ENCODE data around the gene C2orf80.
"Not testable (repeated sequence)": the region's sequence is repeated elsewhere in the genome, so short reads cannot be mapped to it uniquely, and the experiment has no call there.

The C2orf80 gene

DNA sequence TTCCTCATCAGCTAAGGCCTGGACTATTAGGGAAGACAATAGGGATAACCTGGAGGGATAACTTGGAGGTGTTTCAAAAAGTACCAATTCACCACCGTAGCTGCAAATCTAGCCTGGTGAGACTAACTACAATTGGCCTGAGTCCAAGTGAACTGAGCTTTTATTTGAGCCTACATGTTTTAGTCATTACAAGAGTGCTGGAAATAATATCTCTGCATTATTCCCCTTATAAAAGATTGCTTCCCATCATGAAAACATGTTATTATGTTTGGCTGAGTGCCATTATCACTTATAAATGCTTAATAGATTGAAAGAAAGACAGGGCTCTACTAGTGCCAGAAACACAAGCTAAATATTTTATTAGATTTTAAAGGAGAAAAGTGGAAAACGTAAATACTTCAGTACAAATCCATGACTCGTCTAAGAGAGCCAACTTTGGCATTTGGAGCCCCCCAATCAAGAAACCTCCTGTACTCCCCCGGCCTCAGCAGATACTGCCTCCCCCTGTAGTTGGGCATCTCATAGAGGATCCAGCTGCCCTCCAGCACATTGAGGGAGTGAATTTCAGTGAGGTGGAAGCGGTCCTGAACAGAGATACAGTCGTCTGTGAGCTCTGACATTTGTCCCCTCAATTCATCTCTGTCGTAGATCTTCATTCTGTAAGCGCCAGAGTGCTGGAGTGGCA lies 47.4 kb downstream of the C2orf80 start:
- Histone ChIP-seq H3K18ac (ENCODE audit: low read length) (peak overlapping the region; percentile 93), H3K79me1 (ENCODE audit: low read length) (no peaks in the 10 kb centered on the region), H3K56ac (ENCODE audit: low read length) (peak overlapping the region; percentile 86), H4K5ac (ENCODE audit: low read length) (no peak overlapping the region), H3K9ac (ENCODE audit: low read length) (peak overlapping the region; percentile 23), H3K27me3 (ENCODE audit: insufficient read depth, low read length, poor library complexity) (no peaks in the 10 kb centered on the region), H2BK120ac (ENCODE audit: low read depth, low read length) (peak overlapping the region; percentile 46), H3K4me2 (ENCODE audit: low read length) (no peak overlapping the region), H3K4me1 (ENCODE audit: control insufficient read depth, low read depth, low read length) (peaks cover 5% of the 10 kb centered on the region), H2AK5ac (ENCODE audit: low read length) (peak overlapping the region; percentile 95), H3K27ac (ENCODE audit: low read depth, low read length) (peak overlapping the region; percentile 94), H3K79me2 (ENCODE audit: control insufficient read depth, insufficient read depth, low read length) (no peaks in the 10 kb centered on the region), H3K4me3 (ENCODE audit: low read length) (no peak overlapping the region), H3K4ac (ENCODE audit: low read depth, low read length) (peak overlapping the region; percentile 28), H3K36me3 (ENCODE audit: control insufficient read depth, insufficient read depth, low read length) (no peaks in the 10 kb centered on the region), H4K8ac (ENCODE audit: low read depth, low read length) (no peak overlapping the region), H3K23ac (ENCODE audit: low read length) (no peak overlapping the region), H2BK15ac (replicated peaks; ENCODE audit: low read depth) (no peak overlapping the region), H2BK5ac (ENCODE audit: low read length) (peak overlapping the region; percentile 99)
- no CpG with 5 or more reads among the region's 8 CpGs for WGBS (ENCODE audit: extremely low coverage, insufficient coverage, low lambda C conversion rate)
- no peak for DNase-seq

DNA sequence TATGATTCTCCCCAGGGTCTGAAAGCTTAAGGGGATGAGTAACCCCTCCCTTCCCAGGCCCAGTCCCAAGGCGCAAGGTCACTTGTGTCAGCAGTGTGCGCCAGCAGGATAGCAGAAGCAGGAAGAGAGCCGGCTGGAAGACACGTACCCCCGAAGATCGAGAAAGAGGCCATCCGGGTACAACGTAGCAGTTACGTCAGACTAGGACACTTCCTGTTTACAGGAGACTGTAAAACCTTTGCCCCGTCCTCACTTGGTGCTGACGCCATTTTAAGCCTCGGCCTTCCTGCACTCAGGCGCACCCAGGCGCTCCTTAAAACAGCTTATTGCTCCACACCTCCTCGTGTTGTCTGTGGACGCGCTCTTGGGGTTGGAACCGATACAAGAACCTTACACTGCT lies 50.4 kb downstream of the C2orf80 start:
- no CpG with 5 or more reads among the region's 18 CpGs for WGBS (ENCODE audit: extremely low coverage, insufficient coverage, low lambda C conversion rate)

DNA sequence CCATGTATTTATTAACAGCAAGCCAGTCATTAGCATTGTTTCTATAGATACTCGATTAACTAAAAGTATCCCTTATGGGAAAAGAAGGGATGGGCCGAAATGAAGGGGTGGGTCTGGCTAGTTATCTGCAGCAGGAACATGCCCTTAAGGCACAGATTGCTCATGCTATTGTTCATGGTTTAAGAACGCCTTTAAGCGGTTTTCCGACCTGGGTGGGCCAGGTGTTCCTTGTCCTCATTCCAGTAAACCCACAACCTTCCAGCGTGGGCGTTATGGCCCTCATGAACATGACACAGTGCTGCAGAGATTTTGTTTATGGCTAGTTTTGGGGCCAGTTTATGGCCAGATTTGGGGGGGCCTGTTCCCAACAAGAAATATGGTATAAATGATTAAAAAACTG lies 51.5 kb downstream of the C2orf80 start:
- H3K36me3 ChIP-seq (ENCODE audit: control insufficient read depth, insufficient read depth, low read length); H2AK5ac ChIP-seq (ENCODE audit: low read length); H4K5ac ChIP-seq (ENCODE audit: low read length); H3K4me3 ChIP-seq (ENCODE audit: low read length); DNase-seq; H3K27ac ChIP-seq (ENCODE audit: low read depth, low read length); H3K9ac ChIP-seq (ENCODE audit: low read length); H2BK5ac ChIP-seq (ENCODE audit: low read length); H2BK15ac ChIP-seq (replicated peaks; ENCODE audit: low read depth); H3K23ac ChIP-seq (ENCODE audit: low read length); H3K4me1 ChIP-seq (ENCODE audit: control insufficient read depth, low read depth, low read length); H3K79me1 ChIP-seq (ENCODE audit: low read length); H2BK120ac ChIP-seq (ENCODE audit: low read depth, low read length); H3K4me2 ChIP-seq (ENCODE audit: low read length); H3K27me3 ChIP-seq (ENCODE audit: insufficient read depth, low read length, poor library complexity); H4K8ac ChIP-seq (ENCODE audit: low read depth, low read length); H3K18ac ChIP-seq (ENCODE audit: low read length); H3K56ac ChIP-seq (ENCODE audit: low read length); H3K79me2 ChIP-seq (ENCODE audit: control insufficient read depth, insufficient read depth, low read length); H3K4ac ChIP-seq (ENCODE audit: low read depth, low read length): not testable (repeated sequence)
- WGBS (ENCODE audit: extremely low coverage, insufficient coverage, low lambda C conversion rate) = no CpG with 5 or more reads among the region's 7 CpGs

More for the DNA sequence above, 50.4 kb downstream of the C2orf80 start:
- DNase-seq = no peak
- no peaks in the 10 kb centered on the region for H3K27me3 ChIP-seq (ENCODE audit: insufficient read depth, low read length, poor library complexity)
- H3K27ac ChIP-seq (ENCODE audit: low read depth, low read length) = no peak overlapping the region
- no peak overlapping the region for H3K4me3 ChIP-seq (ENCODE audit: low read length)
- no peak overlapping the region for H4K5ac ChIP-seq (ENCODE audit: low read length)
- no peak overlapping the region for H3K18ac ChIP-seq (ENCODE audit: low read length)
- no peak overlapping the region for H3K4ac ChIP-seq (ENCODE audit: low read depth, low read length)
- no peaks in the 10 kb centered on the region for H3K79me2 ChIP-seq (ENCODE audit: control insufficient read depth, insufficient read depth, low read length)
- no peak overlapping the region for H2BK5ac ChIP-seq (ENCODE audit: low read length)
- no peak overlapping the region for H3K9ac ChIP-seq (ENCODE audit: low read length)
- H2BK120ac ChIP-seq (ENCODE audit: low read depth, low read length) = no peak overlapping the region
- no peak overlapping the region for H3K23ac ChIP-seq (ENCODE audit: low read length)
- no peak overlapping the region for H2BK15ac ChIP-seq (replicated peaks; ENCODE audit: low read depth)
- no peaks in the 10 kb centered on the region for H3K79me1 ChIP-seq (ENCODE audit: low read length)
- H3K4me1 ChIP-seq (ENCODE audit: control insufficient read depth, low read depth, low read length) = peaks cover 5% of the 10 kb centered on the region
- no peak overlapping the region for H3K4me2 ChIP-seq (ENCODE audit: low read length)
- no peaks in the 10 kb centered on the region for H3K36me3 ChIP-seq (ENCODE audit: control insufficient read depth, insufficient read depth, low read length)
- no peak overlapping the region for H3K56ac ChIP-seq (ENCODE audit: low read length)
- H4K8ac ChIP-seq (ENCODE audit: low read depth, low read length) = no peak overlapping the region
- H2AK5ac ChIP-seq (ENCODE audit: low read length) = no peak overlapping the region

DNA sequence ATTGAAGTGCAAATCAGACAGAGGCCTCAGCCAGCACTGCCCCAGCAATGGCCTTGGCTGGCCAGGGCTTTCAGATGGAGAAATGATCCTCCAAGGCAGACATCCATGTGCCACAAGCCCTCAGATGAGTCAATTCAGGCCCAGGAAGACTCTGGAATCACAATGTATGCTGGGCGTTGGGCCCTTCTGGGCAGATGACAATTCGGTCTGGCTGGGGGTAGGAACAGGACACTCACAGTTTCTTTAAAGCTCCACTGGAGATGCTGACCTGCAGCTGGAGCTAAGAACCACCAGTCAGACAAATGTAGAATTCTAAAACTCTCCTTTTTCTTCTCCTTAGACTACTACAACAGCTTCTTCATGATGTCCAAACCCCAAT lies 53.1 kb downstream of the C2orf80 start:
- no CpG with 5 or more reads among the region's 2 CpGs for WGBS (ENCODE audit: extremely low coverage, insufficient coverage, low lambda C conversion rate)

DNA sequence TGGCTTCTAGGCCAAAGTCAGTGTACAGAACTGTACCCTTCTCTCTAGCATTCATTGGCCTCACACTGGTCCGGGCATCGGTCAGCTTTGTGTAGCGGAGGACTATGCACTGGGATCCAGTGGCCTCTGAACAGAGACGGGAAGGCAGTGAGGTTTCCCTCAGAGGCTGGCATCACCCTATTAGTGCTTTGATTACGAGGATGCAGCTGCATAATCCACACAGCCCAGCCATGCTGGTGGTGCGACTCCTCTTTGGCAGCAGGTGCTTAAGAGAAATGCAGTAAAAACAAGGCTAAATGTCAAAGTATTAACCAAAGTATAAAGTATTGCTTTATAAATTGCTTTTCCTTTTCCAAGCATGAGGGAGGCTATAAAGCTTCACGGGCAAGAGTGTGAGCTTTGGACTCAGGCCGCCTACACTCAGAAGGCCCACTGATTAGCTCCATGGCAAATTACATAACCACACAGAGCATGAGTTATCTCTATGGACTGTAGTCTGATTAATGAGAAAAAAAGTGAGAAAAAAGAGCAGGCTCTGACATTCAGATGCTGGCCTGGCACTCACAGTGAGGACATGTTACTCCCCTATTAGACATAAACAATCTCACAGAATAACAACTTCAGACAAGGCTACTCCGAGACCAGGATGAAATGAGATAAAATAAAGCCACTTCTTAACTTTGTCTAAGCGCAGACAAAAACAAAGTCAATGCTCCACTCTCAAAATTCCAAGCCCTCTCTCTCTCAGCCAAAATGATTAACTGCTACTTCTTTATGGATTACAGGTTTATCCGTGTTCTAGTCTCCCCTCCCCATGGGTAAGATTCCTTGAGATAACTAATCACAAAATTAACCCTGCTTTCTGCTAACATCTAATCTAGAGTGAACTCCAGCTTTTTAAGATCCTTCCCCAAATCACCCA lies 53.8 kb downstream of the C2orf80 start:
- Histone ChIP-seq H3K79me1 (ENCODE audit: low read length) (no peaks in the 10 kb centered on the region), H3K27me3 (ENCODE audit: insufficient read depth, low read length, poor library complexity) (no peaks in the 10 kb centered on the region), H2BK5ac (ENCODE audit: low read length) (no peak overlapping the region), H3K79me2 (ENCODE audit: control insufficient read depth, insufficient read depth, low read length) (no peaks in the 10 kb centered on the region), H3K4me1 (ENCODE audit: control insufficient read depth, low read depth, low read length) (no peaks in the 10 kb centered on the region), H3K27ac (ENCODE audit: low read depth, low read length) (no peak overlapping the region), H3K56ac (ENCODE audit: low read length) (no peak overlapping the region), H3K4me2 (ENCODE audit: low read length) (no peak overlapping the region), H3K4ac (ENCODE audit: low read depth, low read length) (no peak overlapping the region), H4K5ac (ENCODE audit: low read length) (no peak overlapping the region), H2AK5ac (ENCODE audit: low read length) (no peak overlapping the region), H3K36me3 (ENCODE audit: control insufficient read depth, insufficient read depth, low read length) (no peaks in the 10 kb centered on the region), H3K9ac (ENCODE audit: low read length) (no peak overlapping the region), H3K4me3 (ENCODE audit: low read length) (no peak overlapping the region), H4K8ac (ENCODE audit: low read depth, low read length) (no peak overlapping the region), H2BK15ac (replicated peaks; ENCODE audit: low read depth) (no peak overlapping the region), H3K18ac (ENCODE audit: low read length) (no peak overlapping the region), H3K23ac (ENCODE audit: low read length) (no peak overlapping the region), H2BK120ac (ENCODE audit: low read depth, low read length) (no peak overlapping the region)
- DNase-seq = no peak
- no CpG with 5 or more reads among the region's 11 CpGs for WGBS (ENCODE audit: extremely low coverage, insufficient coverage, low lambda C conversion rate)

More for the DNA sequence above, 53.1 kb downstream of the C2orf80 start:
- Histone ChIP-seq H3K4me2 (ENCODE audit: low read length) (no peak overlapping the region), H3K27ac (ENCODE audit: low read depth, low read length) (no peak overlapping the region), H4K8ac (ENCODE audit: low read depth, low read length) (no peak overlapping the region), H3K9ac (ENCODE audit: low read length) (no peak overlapping the region), H3K79me1 (ENCODE audit: low read length) (no peaks in the 10 kb centered on the region), H3K56ac (ENCODE audit: low read length) (peak overlapping the region; percentile 27), H4K5ac (ENCODE audit: low read length) (no peak overlapping the region), H3K36me3 (ENCODE audit: control insufficient read depth, insufficient read depth, low read length) (no peaks in the 10 kb centered on the region), H3K27me3 (ENCODE audit: insufficient read depth, low read length, poor library complexity) (no peaks in the 10 kb centered on the region), H2AK5ac (ENCODE audit: low read length) (no peak overlapping the region), H3K4me1 (ENCODE audit: control insufficient read depth, low read depth, low read length) (no peaks in the 10 kb centered on the region), H2BK120ac (ENCODE audit: low read depth, low read length) (no peak overlapping the region), H3K4ac (ENCODE audit: low read depth, low read length) (no peak overlapping the region), H3K18ac (ENCODE audit: low read length) (no peak overlapping the region), H2BK5ac (ENCODE audit: low read length) (peak overlapping the region; percentile 15), H3K79me2 (ENCODE audit: control insufficient read depth, insufficient read depth, low read length) (no peaks in the 10 kb centered on the region), H3K4me3 (ENCODE audit: low read length) (no peak overlapping the region), H2BK15ac (replicated peaks; ENCODE audit: low read depth) (no peak overlapping the region), H3K23ac (ENCODE audit: low read length) (no peak overlapping the region)
- no peak for DNase-seq

Measured in mesendoderm (in vitro differentiated cells).